Measurements from ENCODE around the gene MBNL1. TPM values are rescaled to one million over a fixed set of nuclear protein-coding genes. Genes with fewer than 3 reads are reported as not detected.
A peak's percentile ranks its signal among the peaks of the same experiment; 100 is the strongest.

Gene MBNL1
- total and polyA plus RNA-seq, 2 of the 4 experiments (the other 2 are of a cell fraction) = 127 to 664 TPM

GRCh38 chr3:152471814-152472671 is 203.3 kb downstream of the MBNL1 start:
- no TSS peak for BruUV-seq (replicated peaks)
- Histone ChIP-seq H2AK9ac (replicated peaks; ENCODE audit: low read depth, low read length, poor library complexity) (no peak overlapping the region), H4K8ac (ENCODE audit: low read depth in 2 of 2, low read length in 2 of 2) (0 out of 4 replicates have a peak overlapping the region, but pooled peaks of 1 of the 2 experiments have one; percentile 58), H3K14ac (replicated peaks; ENCODE audit: low read depth, low read length) (no peak overlapping the region), H3K9me1 (ENCODE audit: insufficient read depth, low read length) (no peaks in the 10 kb centered on the region), H2BK20ac (ENCODE audit: low read depth, low read length) (no peak overlapping the region), H3K4me3 (ENCODE audit: insufficient read depth, low read depth, low read length) (no peak overlapping the region), H3K36me3 (ENCODE audit: control insufficient read depth, insufficient read depth, low read length) (no peaks in the 10 kb centered on the region), H3K23ac (ENCODE audit: low read depth, low read length) (no peak overlapping the region), H2AFZ (replicated peaks; ENCODE audit: low read length, poor library complexity) (no peak overlapping the region), H2AK5ac (ENCODE audit: low read depth, low read length) (no peak overlapping the region), H3K27ac (ENCODE audit: insufficient read depth, low read length) (no peak overlapping the region), H3K9me3 (ENCODE audit: control insufficient read depth, insufficient read depth, low read length) (no peaks in the 10 kb centered on the region), H3K9ac (ENCODE audit: low read depth, low read length) (no peak overlapping the region), H3K56ac (ENCODE audit: extremely low read depth, insufficient read depth, low read length) (no peak overlapping the region), H3K4me1 (ENCODE audit: control insufficient read depth, insufficient read depth, low read length) (no peaks in the 10 kb centered on the region), H3K27me3 (ENCODE audit: control insufficient read depth, insufficient read depth, low read length) (no peaks in the 10 kb centered on the region), H4K5ac (ENCODE audit: low read depth, low read length) (no peak overlapping the region), H4K20me1 (ENCODE audit: insufficient read depth, low read length) (no peaks in the 10 kb centered on the region), H3K4me2 (ENCODE audit: low read depth, low read length) (no peak overlapping the region), H2BK120ac (ENCODE audit: low read depth, low read length) (0 out of 2 replicates have a peak overlapping the region, but pooled peaks have one; percentile 8), H2BK15ac (ENCODE audit: low read depth, low read length) (0 out of 3 replicates have a peak overlapping the region, but pooled peaks have one; percentile 31), H4K91ac (ENCODE audit: insufficient read depth, low read depth, low read length) (no peak overlapping the region), H2BK5ac (ENCODE audit: low read depth, low read length, poor library complexity, severe bottlenecking) (no peak overlapping the region), H3K79me1 (ENCODE audit: low read depth in 1 of 2, low read length in 2 of 2) (0 out of 4 replicates have a peak, but pooled peaks cover 0 to under 1% of the 10 kb centered on the region in 2 experiments), H3K4ac (ENCODE audit: low read depth, low read length) (no peak overlapping the region), H3K18ac (ENCODE audit: low read depth, low read length) (no peak overlapping the region)
- peak; percentile 54 for DNase-seq
- dilution Hi-C loops (cut with HindIII; ENCODE audit: low sequenced_read_pairs, unreplicated experiment) = no loop called here
- intact Hi-C loops (cut with micrococcal nuclease) = loop anchor here (10.0 kb wide), 1 partner anchor 493 kb away; no protein-coding TSS in a partner anchor
- in situ Hi-C loops (cut with MboI; ENCODE audit: low sequenced_read_pairs) = no loop called here
- WGBS, 2 experiments (ENCODE audit: extremely low coverage in 2 of 2, insufficient read length in 1 of 2) = no CpG with 5 or more reads among the region's 15 CpGs
- ATAC-seq (ENCODE audit: low read depth) = peak; percentile 61; the same call in 1 of the 2 replicates
- CTCF ChIA-PET = interaction anchor here (0.6 to 1.0 kb wide), 4 partner anchors 102 to 848 kb away, joined by 3 to 4 read pairs (median 3); no protein-coding TSS in a partner anchor
- POLR2A ChIA-PET (ENCODE audit: unreplicated experiment) = no interaction called here
- no peak for TF ChIP-seq FOS (IDR thresholded peaks at IDR 0.05; ENCODE audit: low read depth, low read length)
- TF ChIP-seq USF2 (IDR thresholded peaks at IDR 0.05; ENCODE audit: low read depth, low read length) = no peak
- peak; percentile 44 for TF ChIP-seq RAD21 (IDR thresholded peaks at IDR 0.05; ENCODE audit: low read length)
- peak; percentile 67 for TF ChIP-seq CTCF (conservative IDR thresholded peaks at IDR 0.05; ENCODE audit: low read depth, low read length)
- TF ChIP-seq MAFK (IDR thresholded peaks at IDR 0.05; ENCODE audit: low read depth, low read length) = no peak
- no peak for TF ChIP-seq CEBPB (IDR thresholded peaks at IDR 0.05; ENCODE audit: low read depth, low read length)
- TF ChIP-seq POLR2A (IDR thresholded peaks at IDR 0.05; ENCODE audit: low read depth, low read length) = no peak
- TF ChIP-seq MXI1 (IDR thresholded peaks at IDR 0.05; ENCODE audit: borderline replicate concordance, low read depth, low read length) = no peak
- no peak for TF ChIP-seq RCOR1 (IDR thresholded peaks at IDR 0.05; ENCODE audit: insufficient replicate concordance, low read length)
- no peak for TF ChIP-seq NFE2L2 (IDR thresholded peaks at IDR 0.05; ENCODE audit: low read depth, low read length)
- peak; percentile 49 for TF ChIP-seq SMC3 (IDR thresholded peaks at IDR 0.05; ENCODE audit: low read depth, low read length)
- no peak for TF ChIP-seq MAZ (IDR thresholded peaks at IDR 0.05; ENCODE audit: borderline replicate concordance, low read depth, low read length)
- TF ChIP-seq RFX5 (IDR thresholded peaks at IDR 0.05; ENCODE audit: low read depth, low read length) = no peak
- TF ChIP-seq BHLHE40 (IDR thresholded peaks at IDR 0.05; ENCODE audit: low read depth, low read length) = no peak
- no peak for TF ChIP-seq CHD1 (IDR thresholded peaks at IDR 0.05; ENCODE audit: low read depth, low read length)
